ENCODE measurements around the gene MANBA. TPM values are rescaled to one million over a fixed set of nuclear protein-coding genes. Genes with fewer than 3 reads are reported as not detected.

MANBA gene
- total and polyA plus RNA-seq, 9 donors = 15.6 to 32.7 (median 24.5) TPM

GRCh38 chr4:102586644-102587021, 174.1 kb downstream of the MANBA start:
- Histone ChIP-seq H3K27me3 (no peaks in the 10 kb centered on the region), H3K36me3 (no peaks in the 10 kb centered on the region), H3K4me3 (no peak overlapping the region), H3K27ac (no peak overlapping the region), H3K9me3 (peaks cover 0 to 2% of the 10 kb centered on the region in 2 donors), H3K4me1 (ENCODE audit: insufficient read depth) (no peaks in the 10 kb centered on the region)
- 79 to 93% (median 86%) methylated on average over 4 of the region's 4 CpGs for WGBS, 3 donors
- TF ChIP-seq POLR2A (IDR thresholded peaks at IDR 0.05) (no peak), EP300 (IDR thresholded peaks at IDR 0.05) (no peak), CTCF (IDR thresholded peaks at IDR 0.05) (no peak)
- intact Hi-C loops (cut with DNase I) = no loop called here
- DNase-seq = no peak

DNA sequence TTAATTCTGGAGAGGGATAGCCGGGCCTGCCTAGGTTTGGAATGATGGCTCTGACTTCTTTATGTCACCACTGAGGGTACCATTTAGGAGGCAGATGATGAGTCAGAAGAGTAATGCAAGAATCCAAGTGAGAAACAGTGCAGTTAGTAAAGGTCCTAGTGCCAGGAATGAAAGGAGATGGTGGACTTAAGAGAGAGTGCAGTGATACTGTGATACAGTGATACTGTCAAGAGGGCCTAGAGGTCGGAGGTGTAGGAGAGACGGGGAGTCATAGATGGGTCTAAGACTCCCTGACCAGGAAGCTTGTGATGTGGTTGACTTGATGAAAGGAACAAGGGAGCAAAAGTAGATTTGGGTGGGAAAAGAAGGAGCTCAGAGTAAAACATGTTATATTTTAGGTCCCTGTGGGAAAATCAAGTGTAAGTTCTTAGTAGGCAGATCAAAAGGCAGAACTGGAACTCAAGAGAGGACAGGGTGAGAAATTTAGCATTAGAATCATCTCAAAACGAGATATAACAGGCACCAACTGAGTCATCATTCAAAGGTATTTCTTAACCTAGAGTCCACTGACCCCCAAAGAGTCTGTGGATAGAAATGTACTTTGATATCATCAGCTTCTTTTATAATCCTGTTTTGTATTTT, 174.6 kb downstream of the MANBA start:
- Histone ChIP-seq H3K27me3 (no peaks in the 10 kb centered on the region), H3K9me3 (peaks cover 0 to under 1% of the 10 kb centered on the region in 2 donors), H3K27ac (no peak overlapping the region), H3K36me3 (no peaks in the 10 kb centered on the region), H3K4me3 (no peak overlapping the region), H3K4me1 (ENCODE audit: insufficient read depth) (no peaks in the 10 kb centered on the region)
- no peak for DNase-seq
- TF ChIP-seq POLR2A (IDR thresholded peaks at IDR 0.05) = no peak
- TF ChIP-seq CTCF (IDR thresholded peaks at IDR 0.05) = no peak
- TF ChIP-seq EP300 (IDR thresholded peaks at IDR 0.05) = no peak
- 92 to 98% (median 97%) methylated on average over 4 of the region's 4 CpGs for WGBS, 3 donors
- intact Hi-C loops (cut with DNase I) = no loop called here

- no peak for DNase-seq
- TF ChIP-seq EP300 (IDR thresholded peaks at IDR 0.05) = no peak
- TF ChIP-seq POLR2A (IDR thresholded peaks at IDR 0.05) = no peak
- no peak for TF ChIP-seq CTCF (IDR thresholded peaks at IDR 0.05)
- no peaks in the 10 kb centered on the region for H3K4me1 ChIP-seq (ENCODE audit: insufficient read depth)
- H3K4me3 ChIP-seq = no peak overlapping the region
- no peaks in the 10 kb centered on the region for H3K27me3 ChIP-seq
- intact Hi-C loops (cut with DNase I) = no loop called here
- no peaks in the 10 kb centered on the region for H3K9me3 ChIP-seq
- no peak overlapping the region for H3K27ac ChIP-seq
- no peaks in the 10 kb centered on the region for H3K36me3 ChIP-seq
- 95 to 98% (median 98%) methylated on average over 2 of the region's 2 CpGs for WGBS, 3 donors
These were observed 175.4 kb downstream of the MANBA start for GRCh38 chr4:102585329-102585728.

DNA sequence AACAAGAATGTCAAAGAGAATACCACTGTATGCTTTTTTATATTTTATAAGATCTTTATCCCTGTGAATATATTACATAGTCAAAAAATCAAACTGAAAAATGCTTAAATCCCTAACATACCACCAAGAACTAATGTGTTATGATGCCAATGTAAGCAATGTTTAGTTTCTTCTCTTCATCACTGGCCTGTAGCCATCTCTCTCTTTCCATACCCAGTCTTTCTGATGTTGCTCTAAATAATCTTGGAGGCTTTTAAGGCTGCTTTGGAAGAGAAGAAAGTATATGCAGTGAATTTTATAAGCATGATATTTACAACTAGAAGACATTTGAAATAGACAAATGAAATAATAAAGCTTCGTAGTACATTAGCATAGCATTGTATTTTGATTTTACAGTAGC, 176.7 kb downstream of the MANBA start:
- Histone ChIP-seq H3K4me3 (no peak overlapping the region), H3K9me3 (no peaks in the 10 kb centered on the region), H3K27ac (no peak overlapping the region), H3K4me1 (ENCODE audit: insufficient read depth) (no peaks in the 10 kb centered on the region), H3K27me3 (no peaks in the 10 kb centered on the region), H3K36me3 (no peaks in the 10 kb centered on the region)
- 94 to 98% (median 97%) methylated on average over 1 of the region's 1 CpG for WGBS, 3 donors
- TF ChIP-seq EP300 (IDR thresholded peaks at IDR 0.05) = no peak
- TF ChIP-seq POLR2A (IDR thresholded peaks at IDR 0.05) = no peak
- no peak for TF ChIP-seq CTCF (IDR thresholded peaks at IDR 0.05)
- DNase-seq = no peak
- intact Hi-C loops (cut with DNase I) = no loop called here

Small RNAs within 50 kb of the gene (small RNA-seq; reads per million reads assigned to genes)
- gene AC018797.1 = not detected

Other genes starting within 250 kb of the MANBA start
- 100 to 1,000 TPM; 211 to 336 (median 258) TPM for gene UBE2D3, start 66.6 kb upstream of the MANBA start, total RNA-seq
- gene UBE2D3, start 66.6 kb upstream of the MANBA start, polyA plus RNA-seq = 100 to 1,000 TPM; 163 to 347 TPM
- gene CISD2, start 108.0 kb upstream of the MANBA start, total RNA-seq = 10 to 100 TPM in 6 of 7 donors, 1 to 10 TPM in 1; 7.9 to 22.7 (median 19.1) TPM
- 10 to 100 TPM; 13.6 to 27.1 TPM for gene CISD2, start 108.0 kb upstream of the MANBA start, polyA plus RNA-seq

Measured in ovary (tissue), 9 donors.